Neutrophil (primary cell): Measurements from ENCODE around the gene ACY1.

Experiments used
- H3K27ac ChIP-seq: fragments of 200-600 bp; sonication (generic); 2 replicates; pipeline ENCODE4 v1.5.1; 2016; ENCODE audit warnings: mild to moderate bottlenecking, moderate library complexity
- H3K27me3 ChIP-seq: fragments of 200-600 bp; sonication (generic); 2 replicates; pipeline ENCODE4 v1.6.0; 2016; ENCODE audit warnings: mild to moderate bottlenecking
- H3K36me3 ChIP-seq: fragments of 200-600 bp; sonication (generic); 2 replicates; pipeline ENCODE4 v1.5.1; 2017
- H3K4me1 ChIP-seq, 2 experiments: fragments of 200-600 bp in 1 of 2; sonication (generic) in 1 of 2; 1 replicate in 1 of 2; 2 replicates in 1 of 2; pipeline versions ENCODE4 v1.5.1 to v1.6.1; 2013 to 2016; ENCODE audit warnings: low read depth in 1 of 2, low read length in 1 of 2, mild to moderate bottlenecking in 1 of 2, moderate library complexity in 1 of 2; ENCODE audit not compliant: control insufficient read depth in 1 of 2, insufficient read depth in 1 of 2
- H3K4me3 ChIP-seq, 2 experiments: fragments of 200-600 bp in 1 of 2; sonication (generic) in 1 of 2; 1 replicate in 1 of 2; 2 replicates in 1 of 2; pipeline ENCODE4 v1.5.1; 2013 to 2016; ENCODE audit warnings: low read depth in 1 of 2, low read length in 1 of 2, mild to moderate bottlenecking in 1 of 2, moderate library complexity in 1 of 2
- H3K9me3 ChIP-seq: fragments of 200-600 bp; sonication (generic); 2 replicates; pipeline ENCODE4 v1.5.1; 2016
- TF ChIP-seq, protein P1 (sequence below): fragments of 200-600 bp; sonication (generic); IDR thresholded peaks from 2 replicates; pipeline ENCODE4 v1.5.1; 2016; ENCODE audit warnings: antibody characterized with exemption

Gene ACY1

DNA sequence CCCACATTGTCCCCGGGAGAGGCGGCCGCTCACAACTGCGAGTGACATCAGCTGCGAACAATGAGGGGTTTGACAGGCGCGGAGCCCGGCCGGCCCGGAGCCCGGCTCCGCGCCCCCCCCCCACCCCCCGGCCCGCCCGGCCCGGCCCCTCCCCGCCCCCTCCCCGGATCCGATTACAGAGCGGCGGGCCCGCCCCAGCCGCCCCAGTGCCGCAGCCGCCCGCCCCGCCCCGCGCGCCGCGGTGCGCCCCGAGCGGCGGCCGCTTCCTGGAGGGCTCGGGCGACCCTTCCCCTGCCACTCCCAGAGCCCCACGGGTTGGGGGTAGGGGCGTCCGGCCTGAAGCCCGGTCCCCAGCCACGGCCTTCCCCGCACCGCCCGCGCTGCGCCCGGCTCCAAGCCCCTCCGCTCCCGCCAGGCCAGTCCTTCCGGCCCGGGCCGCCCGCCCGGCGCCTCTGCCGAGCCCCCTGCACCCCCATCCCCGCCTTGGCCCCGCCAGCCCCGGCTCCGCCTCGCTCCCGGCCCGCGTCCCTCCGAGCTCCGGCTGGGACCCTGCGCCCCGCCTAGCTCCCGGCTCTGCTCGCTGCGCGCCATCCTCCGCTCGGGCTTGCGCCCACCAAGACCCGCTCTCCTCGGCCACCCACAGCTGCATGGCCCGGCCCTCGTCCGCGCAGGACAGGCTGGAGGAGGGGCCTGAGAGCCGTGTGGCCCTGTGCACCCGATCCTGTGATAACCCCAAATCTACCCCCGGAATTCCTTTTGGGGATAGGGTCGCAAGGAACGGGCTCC is 15.8 kb upstream of the ACY1 start, which contains the start of gene PCBP4:
Gene PCBP4, minus strand, starts transcription at position 71 of the 786 bp plus-strand sequence. CDS start 6,214 bp downstream, outside the sequence.
- Histone ChIP-seq H3K27ac (no peak within 1 kb of the TSS), H3K9me3 (no peaks in the 10 kb centered on the region), H3K27me3 (peaks cover 74% of the 10 kb centered on the region), H3K4me3 (peak within 1 kb of the TSS; percentile 8 to 41), H3K4me1 (peaks cover 4 to 14% of the 10 kb centered on the region in 2 experiments), H3K36me3 (no peaks in the 10 kb centered on the region)
- TF ChIP-seq, protein P1, sequence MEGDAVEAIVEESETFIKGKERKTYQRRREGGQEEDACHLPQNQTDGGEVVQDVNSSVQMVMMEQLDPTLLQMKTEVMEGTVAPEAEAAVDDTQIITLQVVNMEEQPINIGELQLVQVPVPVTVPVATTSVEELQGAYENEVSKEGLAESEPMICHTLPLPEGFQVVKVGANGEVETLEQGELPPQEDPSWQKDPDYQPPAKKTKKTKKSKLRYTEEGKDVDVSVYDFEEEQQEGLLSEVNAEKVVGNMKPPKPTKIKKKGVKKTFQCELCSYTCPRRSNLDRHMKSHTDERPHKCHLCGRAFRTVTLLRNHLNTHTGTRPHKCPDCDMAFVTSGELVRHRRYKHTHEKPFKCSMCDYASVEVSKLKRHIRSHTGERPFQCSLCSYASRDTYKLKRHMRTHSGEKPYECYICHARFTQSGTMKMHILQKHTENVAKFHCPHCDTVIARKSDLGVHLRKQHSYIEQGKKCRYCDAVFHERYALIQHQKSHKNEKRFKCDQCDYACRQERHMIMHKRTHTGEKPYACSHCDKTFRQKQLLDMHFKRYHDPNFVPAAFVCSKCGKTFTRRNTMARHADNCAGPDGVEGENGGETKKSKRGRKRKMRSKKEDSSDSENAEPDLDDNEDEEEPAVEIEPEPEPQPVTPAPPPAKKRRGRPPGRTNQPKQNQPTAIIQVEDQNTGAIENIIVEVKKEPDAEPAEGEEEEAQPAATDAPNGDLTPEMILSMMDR = no peak

DNA sequence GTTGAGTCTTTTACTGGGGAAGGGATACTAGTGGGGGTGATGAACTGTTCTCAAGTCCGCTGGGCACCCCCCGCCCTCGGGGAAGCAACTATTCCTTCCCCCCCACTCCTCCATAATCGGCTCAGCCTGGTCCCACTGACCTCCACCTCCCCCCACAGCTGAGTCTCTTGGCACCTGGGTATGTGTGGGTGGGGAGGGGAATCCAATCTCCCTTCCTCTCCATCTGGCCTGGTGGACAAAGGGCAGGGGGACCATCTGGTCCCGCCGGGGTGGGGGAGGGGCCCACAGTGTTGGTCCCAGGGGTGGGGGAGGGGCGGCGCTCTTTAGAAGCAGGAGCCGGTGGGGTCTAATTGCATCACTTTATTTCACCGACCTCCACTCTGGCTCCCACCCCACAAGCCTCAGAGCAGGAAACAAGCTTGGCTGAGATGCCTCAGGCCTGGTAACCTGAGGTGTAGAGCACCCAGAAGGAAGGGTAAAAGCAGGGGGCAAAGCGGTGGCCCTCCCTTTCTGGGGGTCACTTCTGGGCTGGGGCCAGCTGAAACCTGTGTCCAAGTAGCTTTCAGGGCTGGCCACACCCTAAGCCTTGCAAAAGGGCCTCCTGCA is 15.1 kb upstream of the ACY1 start:
- peak overlapping the region in 1 of 2 experiments; percentile 41 for H3K4me3 ChIP-seq
- H3K4me1 ChIP-seq = peaks cover 4 to 14% of the 10 kb centered on the region in 2 experiments
- H3K9me3 ChIP-seq = no peaks in the 10 kb centered on the region
- no peaks in the 10 kb centered on the region for H3K36me3 ChIP-seq
- H3K27me3 ChIP-seq = peaks cover 67% of the 10 kb centered on the region
- TF ChIP-seq, protein P1 = no peak
- H3K27ac ChIP-seq = no peak overlapping the region

DNA sequence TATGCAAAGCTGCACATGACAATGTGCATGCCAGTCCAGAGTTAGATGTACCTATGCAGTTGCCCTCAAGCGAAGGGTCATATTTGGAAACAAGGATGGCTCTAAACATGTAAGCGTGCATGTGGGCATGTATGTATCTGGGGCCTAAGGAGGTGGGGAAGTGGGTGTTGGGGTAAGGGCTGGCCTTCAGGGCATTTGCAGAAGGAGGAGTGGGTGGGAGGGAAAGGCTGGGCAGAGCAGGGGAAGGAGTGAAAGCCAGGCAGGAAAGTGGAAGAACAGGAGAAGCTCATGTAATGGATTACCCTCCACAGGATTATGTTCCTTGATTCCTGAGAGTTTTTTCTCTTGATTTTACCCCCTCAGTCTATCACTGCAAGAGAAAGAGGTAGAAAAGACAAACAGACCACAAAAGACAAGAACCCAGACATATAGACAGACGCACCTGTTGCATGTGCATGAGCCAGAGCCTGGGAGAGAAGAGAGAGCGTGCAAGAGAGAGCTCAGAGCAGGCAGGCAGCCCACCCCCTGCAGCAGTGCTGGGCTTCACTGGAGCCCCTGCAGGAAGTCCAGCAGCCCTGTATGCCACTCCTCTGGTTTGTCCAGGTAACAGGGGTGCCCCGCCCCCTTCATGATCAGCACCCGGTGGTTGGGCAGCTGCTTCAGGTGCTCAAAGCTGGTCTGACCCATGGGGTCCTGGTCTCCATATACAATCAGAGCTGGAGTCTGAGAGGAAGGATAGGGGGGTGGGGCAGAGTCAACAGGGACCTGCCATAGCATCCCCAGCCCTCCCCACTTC is 14.3 kb upstream of the ACY1 start:
- Histone ChIP-seq H3K27ac (no peak overlapping the region), H3K4me1 (peaks cover 12 to 22% of the 10 kb centered on the region in 2 experiments), H3K9me3 (no peaks in the 10 kb centered on the region), H3K36me3 (no peaks in the 10 kb centered on the region), H3K27me3 (peaks cover 59% of the 10 kb centered on the region), H3K4me3 (no peak overlapping the region)
- TF ChIP-seq, protein P1 = no peak

DNA sequence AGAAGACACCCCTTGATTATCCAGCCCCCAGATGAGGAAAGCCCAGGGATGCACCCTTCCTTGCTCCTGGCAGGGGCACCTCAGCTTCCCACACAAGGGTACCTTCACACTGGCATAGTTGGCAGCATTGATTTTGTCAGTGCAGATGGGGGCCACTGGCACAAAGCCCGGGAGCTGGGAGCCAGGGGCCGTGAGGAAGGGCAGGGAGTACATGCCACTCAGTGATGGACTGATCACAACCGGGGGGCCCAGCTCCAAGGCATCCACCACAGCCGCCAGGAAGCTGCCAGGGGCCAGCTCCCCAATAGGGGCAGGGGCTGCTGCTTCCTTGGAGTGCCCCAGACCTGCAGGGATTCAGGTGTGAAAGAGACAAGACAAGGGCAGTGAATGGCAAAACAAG is 13.5 kb upstream of the ACY1 start:
- H3K36me3 ChIP-seq = no peaks in the 10 kb centered on the region
- H3K9me3 ChIP-seq = no peaks in the 10 kb centered on the region
- no peak overlapping the region for H3K27ac ChIP-seq
- TF ChIP-seq, protein P1 = no peak
- peaks cover 52% of the 10 kb centered on the region for H3K27me3 ChIP-seq
- H3K4me1 ChIP-seq = peaks cover 20 to 30% of the 10 kb centered on the region in 2 experiments
- no peak overlapping the region for H3K4me3 ChIP-seq

DNA sequence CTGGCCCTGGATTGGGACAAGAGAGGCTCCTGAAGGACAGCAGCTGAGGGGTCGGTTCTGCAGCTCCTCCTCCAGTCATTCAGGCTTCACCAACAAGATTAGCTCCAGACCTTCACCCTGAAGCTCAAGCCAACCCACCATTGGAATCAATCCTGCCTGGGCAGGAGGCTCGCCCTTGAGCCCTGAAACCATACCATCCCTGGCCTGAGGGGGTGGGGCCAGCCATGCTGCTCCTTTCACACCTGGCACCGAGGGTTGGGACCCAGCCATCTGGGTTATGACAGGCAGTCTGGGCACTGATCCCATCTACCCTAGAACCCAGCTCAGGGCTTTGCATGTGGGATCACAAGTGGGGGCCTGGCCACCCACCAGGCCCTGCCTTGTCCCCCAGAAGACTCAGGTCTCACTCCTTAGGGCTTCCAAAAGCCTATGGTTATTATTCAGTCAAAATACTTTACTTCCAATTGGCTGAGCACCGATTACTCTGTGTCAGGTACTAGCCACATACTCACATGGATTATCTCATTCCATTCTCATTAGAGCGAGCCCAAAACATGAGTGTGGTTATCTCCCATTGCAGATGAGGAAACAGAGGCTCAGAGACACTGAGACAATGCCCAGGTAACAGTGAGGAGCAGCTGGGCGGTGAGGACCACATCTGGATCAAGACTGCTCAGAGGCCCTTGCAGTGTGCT is 12.6 kb upstream of the ACY1 start:
- TF ChIP-seq, protein P1 = no peak
- Histone ChIP-seq H3K9me3 (no peaks in the 10 kb centered on the region), H3K27ac (no peak overlapping the region), H3K27me3 (peaks cover 49% of the 10 kb centered on the region), H3K4me3 (no peak overlapping the region), H3K36me3 (no peaks in the 10 kb centered on the region), H3K4me1 (peaks cover 29 to 39% of the 10 kb centered on the region in 2 experiments)
